ENCODE results near the gene SLC39A13.

- TF ChIP-seq CTCF (IDR thresholded peaks at IDR 0.05) = no peak
- TF ChIP-seq ZFX (IDR thresholded peaks at IDR 0.05; ENCODE audit: borderline replicate concordance) = no peak
Observed at GRCh38 chr11:47395223-47396048, 13.0 kb upstream of the SLC39A13 start.

Data from 22Rv1 (cell line).